Epithelial cell of esophagus (primary cell): ENCODE measurements around the gene PPARD.
A peak's percentile ranks its signal among the peaks of the same experiment; 100 is the strongest.

Source experiments
- DNase-seq: peaks from one replicate; pipeline ENCODE4 v3.0.0; 2010; ENCODE audit warnings: low read depth
- H3K4me3 ChIP-seq: 2 replicates; pipeline ENCODE4 v1.5.1; 2011; ENCODE audit warnings: mild to moderate bottlenecking, low read length, control low read depth
- CTCF ChIP-seq: IDR thresholded peaks from 2 replicates; pipeline ENCODE4 v1.5.1; 2011; ENCODE audit warnings: low read depth, mild to moderate bottlenecking, low read length, control low read depth, inconsistent platforms; ENCODE audit not compliant: insufficient read depth; ENCODE audit errors: missing control alignments

The PPARD gene

DNA sequence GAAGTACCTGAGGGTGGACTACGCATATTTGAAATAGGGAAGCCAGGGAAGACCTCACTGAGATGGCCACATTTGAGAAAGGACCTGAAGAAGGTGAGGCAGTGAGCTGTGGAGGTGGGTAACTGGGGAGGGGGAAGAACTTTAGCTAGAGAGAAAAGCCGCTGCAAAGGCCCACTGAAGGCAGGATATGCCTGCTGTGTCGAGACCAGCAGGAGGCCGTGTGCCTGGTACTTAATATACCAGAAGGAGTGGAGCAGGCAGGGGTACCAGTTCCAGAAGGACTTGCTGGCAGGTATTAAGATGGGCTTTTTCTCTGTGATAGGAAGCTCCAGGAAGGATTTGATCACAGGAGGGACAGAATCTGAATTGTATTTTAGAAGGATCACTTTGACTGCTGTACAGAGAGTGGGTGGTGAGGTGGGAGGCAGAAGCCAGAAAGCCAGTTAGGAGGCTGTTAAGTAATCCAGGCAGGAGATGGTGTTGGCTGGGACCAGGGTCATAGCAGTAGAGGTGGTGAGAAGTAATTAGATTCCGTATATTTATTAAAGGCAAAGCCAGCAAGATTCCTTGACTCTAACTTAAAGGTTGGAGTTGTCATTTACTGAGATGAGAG, 55.6 kb downstream of the PPARD start:
- no peak for DNase-seq
- no peak overlapping the region for H3K4me3 ChIP-seq
- TF ChIP-seq CTCF: no peak

DNA sequence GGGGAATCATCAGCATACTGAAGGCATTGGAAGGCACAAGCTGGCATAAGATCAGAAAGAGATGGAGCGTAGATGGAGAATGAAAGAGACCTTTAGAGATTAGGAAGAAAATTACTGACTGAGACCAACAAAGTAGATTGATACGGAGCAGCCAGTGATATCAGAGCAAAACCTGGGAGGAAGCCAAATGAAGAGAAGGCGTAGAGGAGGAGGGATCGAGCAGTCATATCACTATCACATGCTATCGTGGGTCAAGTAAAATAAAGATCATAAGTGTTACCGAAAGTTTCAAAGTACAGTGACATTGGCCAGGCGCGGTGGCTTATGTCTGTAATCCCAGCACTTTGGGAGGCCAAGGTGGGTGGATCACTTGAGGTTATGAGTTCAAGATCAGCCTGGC, 56.2 kb downstream of the PPARD start:
- no peak overlapping the region for H3K4me3 ChIP-seq
- DNase-seq: no peak
- no peak for TF ChIP-seq CTCF

DNA sequence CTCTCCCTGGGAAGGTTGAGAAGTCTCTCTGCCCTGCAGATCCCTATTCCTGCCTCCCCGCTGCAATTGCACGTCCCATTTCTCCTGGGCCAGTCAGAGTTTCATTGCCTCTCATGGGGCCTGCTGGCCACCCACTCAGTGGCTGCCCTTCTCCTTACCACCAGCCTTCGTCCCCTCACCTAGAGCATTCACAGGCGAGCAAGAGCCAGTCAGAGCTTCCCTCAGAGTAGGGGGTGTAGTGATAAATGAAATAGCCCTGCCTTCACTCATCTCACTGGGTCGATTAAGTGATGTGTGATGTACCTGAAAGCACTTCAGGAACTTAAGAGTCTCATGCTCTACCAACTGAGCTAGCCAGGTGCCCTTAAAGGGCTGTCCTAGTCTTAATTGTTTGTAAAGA, 57.8 kb downstream of the PPARD start:
- TF ChIP-seq CTCF: no peak
- no peak overlapping the region for H3K4me3 ChIP-seq
- DNase-seq: peak; percentile 29

GRCh38 chr6:35400901-35401311, 58.5 kb downstream of the PPARD start:
- H3K4me3 ChIP-seq: no peak overlapping the region
- TF ChIP-seq CTCF: no peak
- DNase-seq: peak; percentile 100

DNA sequence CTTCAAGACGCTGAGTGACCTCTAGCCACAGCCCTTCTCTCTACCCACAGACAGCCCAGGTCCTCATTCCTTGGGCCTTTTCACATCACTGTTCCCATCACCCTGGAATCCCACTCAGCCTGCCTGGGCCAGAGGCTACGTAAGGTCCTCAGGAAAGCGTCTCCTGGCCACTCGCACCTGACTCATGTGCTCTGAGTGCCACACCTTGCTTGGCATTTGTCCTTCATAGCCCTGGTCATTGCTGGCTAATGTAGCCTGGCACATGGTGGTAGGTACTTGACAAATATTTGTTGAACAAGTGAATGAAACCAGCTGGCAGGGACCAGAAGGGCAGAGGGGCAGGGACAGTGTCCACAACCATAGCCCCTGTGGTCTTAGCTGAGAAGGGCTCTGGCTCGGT, 59.2 kb downstream of the PPARD start:
- TF ChIP-seq CTCF: no peak
- H3K4me3 ChIP-seq: no peak overlapping the region

DNA sequence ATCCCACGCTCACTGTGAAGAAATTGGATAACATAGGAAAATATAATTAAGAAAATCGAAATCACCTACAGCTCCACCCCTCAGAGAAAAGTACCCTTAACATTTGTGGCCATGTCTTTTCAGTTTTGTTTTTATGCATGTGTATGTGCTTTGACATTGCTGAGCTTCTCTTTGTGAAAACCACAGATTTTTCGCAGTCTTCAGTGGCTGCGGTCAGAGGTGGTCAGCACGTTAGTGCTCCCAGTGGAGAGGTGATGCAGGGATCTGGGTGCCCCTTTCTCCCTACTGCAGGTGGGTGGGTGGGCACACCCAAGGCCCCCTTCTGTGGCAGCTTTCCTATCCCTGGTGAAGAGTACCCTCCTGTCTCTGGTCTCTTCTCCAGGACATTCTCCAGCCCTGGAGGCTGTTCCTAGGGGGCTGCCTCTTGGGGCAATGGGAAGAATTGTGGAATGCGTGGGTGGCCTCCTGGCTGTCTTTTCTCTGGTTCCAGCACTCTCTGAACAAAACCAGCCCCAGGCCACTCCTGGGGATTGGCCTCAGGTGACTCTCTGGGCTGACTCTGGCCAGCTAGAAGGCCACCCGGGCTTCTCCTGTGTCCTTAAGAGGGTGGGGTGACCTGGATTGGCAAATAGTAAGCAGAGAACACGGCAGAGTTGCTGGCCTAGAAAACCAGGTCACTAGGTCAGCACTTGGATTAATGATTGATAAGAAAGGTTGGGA, 59.9 kb downstream of the PPARD start:
- no peak for DNase-seq
- no peak for TF ChIP-seq CTCF

More for the DNA sequence above, 59.2 kb downstream of the PPARD start:
- peak; percentile 79 for DNase-seq

DNA sequence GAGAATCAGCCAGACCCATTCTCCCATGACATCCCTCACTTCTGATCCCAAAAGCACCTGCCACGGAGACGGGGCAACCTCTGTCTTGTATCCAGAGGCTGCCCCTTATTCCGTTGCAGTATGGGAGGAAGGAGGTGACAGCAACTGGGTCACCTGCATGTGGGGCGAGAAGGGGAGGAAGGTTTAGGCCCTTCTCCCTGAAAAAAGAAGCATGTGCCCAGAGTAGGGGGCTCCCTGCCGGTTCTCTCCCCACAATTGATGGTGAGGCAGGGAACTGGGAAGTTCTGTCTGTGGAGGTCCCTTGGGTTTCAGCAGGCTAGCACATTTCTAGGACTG, 60.5 kb downstream of the PPARD start:
- DNase-seq: no peak
- TF ChIP-seq CTCF: no peak
- H3K4me3 ChIP-seq: no peak overlapping the region

More for the DNA sequence above, 59.9 kb downstream of the PPARD start:
- H3K4me3 ChIP-seq: no peak overlapping the region
